GM18526 (cell line): ENCODE data around the gene IFNGR2.

Source experiments
- POLR2A ChIP-seq: IDR thresholded peaks from 3 replicates; pipeline ENCODE4 v1.6.1; 2011; ENCODE audit not compliant: insufficient read length; ENCODE audit errors: extremely low read depth

IFNGR2 gene

GRCh38 chr21:33403128-33403785 lies at the start of gene IFNGR2:
TSS of gene IFNGR2 (plus strand) at chr21:33403413. CDS start at chr21:33403544, 131 bp downstream.
- TF ChIP-seq POLR2A = peak; percentile 56

- no peak for TF ChIP-seq POLR2A
Observed at GRCh38 chr21:33355355-33355754, 47.9 kb upstream of the IFNGR2 start.

- TF ChIP-seq POLR2A = no peak
Observed at GRCh38 chr21:33355996-33356395, 47.2 kb upstream of the IFNGR2 start.

- no peak for TF ChIP-seq POLR2A
Observed at GRCh38 chr21:33357177-33357576, 46.0 kb upstream of the IFNGR2 start.

- no peak for TF ChIP-seq POLR2A
Observed at GRCh38 chr21:33359446-33359845, 43.8 kb upstream of the IFNGR2 start.

- no peak for TF ChIP-seq POLR2A
Observed at GRCh38 chr21:33360281-33360680, 42.9 kb upstream of the IFNGR2 start.

- no peak for TF ChIP-seq POLR2A
Observed at GRCh38 chr21:33360881-33361602, 42.2 kb upstream of the IFNGR2 start.

- peak; percentile 73 for TF ChIP-seq POLR2A
Observed at GRCh38 chr21:33362044-33362555, 41.1 kb upstream of the IFNGR2 start.

GRCh38 chr21:33364830-33365229 lies 38.4 kb upstream of the IFNGR2 start:
- TF ChIP-seq POLR2A = no peak

- TF ChIP-seq POLR2A = no peak
Observed at GRCh38 chr21:33367309-33367973, 35.8 kb upstream of the IFNGR2 start.

- no peak for TF ChIP-seq POLR2A
Observed at GRCh38 chr21:33368124-33368523, 35.1 kb upstream of the IFNGR2 start.

GRCh38 chr21:33368576-33368975 lies 34.6 kb upstream of the IFNGR2 start:
- TF ChIP-seq POLR2A = no peak

GRCh38 chr21:33369586-33369985 lies 33.6 kb upstream of the IFNGR2 start:
- TF ChIP-seq POLR2A = no peak

GRCh38 chr21:33370305-33370704 lies 32.9 kb upstream of the IFNGR2 start:
- TF ChIP-seq POLR2A = no peak

GRCh38 chr21:33371366-33371765 lies 31.8 kb upstream of the IFNGR2 start:
- no peak for TF ChIP-seq POLR2A

GRCh38 chr21:33372582-33372981 lies 30.6 kb upstream of the IFNGR2 start:
- TF ChIP-seq POLR2A = no peak

- TF ChIP-seq POLR2A = no peak
Observed at GRCh38 chr21:33373451-33373850, 29.8 kb upstream of the IFNGR2 start.

- no peak for TF ChIP-seq POLR2A
Observed at GRCh38 chr21:33374080-33374449, 29.1 kb upstream of the IFNGR2 start.
